OCI-LY1 (cell line): ENCODE measurements around the gene DPH1.
"Not testable (repeated sequence)": the region's sequence is repeated elsewhere in the genome, so short reads cannot be mapped to it uniquely, and the experiment has no call there.

Source experiments
- H2AFZ ChIP-seq: fragments of 200-600 bp; sonication (generic), shearing (Covaris generic); 2 replicates; pipeline ENCODE4 v1.6.0; 2014; ENCODE audit warnings: antibody characterized with exemption, mild to moderate bottlenecking, low read length
- H3F3A ChIP-seq: fragments of 200-600 bp; sonication (generic), shearing (Covaris generic); 2 replicates; pipeline ENCODE4 v1.6.0; 2014; ENCODE audit warnings: mild to moderate bottlenecking, antibody characterized with exemption, low read length, moderate library complexity; ENCODE audit not compliant: insufficient read depth
- H3K27ac ChIP-seq: fragments of 200-600 bp; sonication (generic); 2 replicates; pipeline ENCODE4 v1.5.1; 2014; ENCODE audit warnings: low read length, mixed run types, mild to moderate bottlenecking, low read depth; ENCODE audit not compliant: poor library complexity, severe bottlenecking
- H3K27me3 ChIP-seq: fragments of 200-600 bp; sonication (generic); 2 replicates; pipeline ENCODE4 v1.6.0; 2014; ENCODE audit warnings: antibody characterized with exemption, mild to moderate bottlenecking, low read length, moderate library complexity; ENCODE audit not compliant: insufficient read depth
- H3K36me3 ChIP-seq: fragments of 200-600 bp; sonication (generic); 2 replicates; pipeline ENCODE4 v1.6.1; 2014; ENCODE audit warnings: mild to moderate bottlenecking, antibody characterized with exemption, low read length, moderate library complexity, mixed read lengths; ENCODE audit not compliant: insufficient read depth
- H3K4me1 ChIP-seq: fragments of 200-600 bp; sonication (generic); 2 replicates; pipeline ENCODE4 v1.5.1; 2014; ENCODE audit warnings: mild to moderate bottlenecking, low read length, moderate library complexity; ENCODE audit not compliant: insufficient read depth, severe bottlenecking
- H3K4me2 ChIP-seq: fragments of 200-600 bp; sonication (generic), shearing (Covaris generic); 2 replicates; pipeline ENCODE4 v1.6.1; 2014; ENCODE audit warnings: low read length
- H3K4me3 ChIP-seq: fragments of 200-600 bp; sonication (generic); 2 replicates; pipeline ENCODE4 v1.5.1; 2014; ENCODE audit warnings: low read length, low read depth, mild to moderate bottlenecking, mixed read lengths; ENCODE audit not compliant: poor library complexity, severe bottlenecking
- H3K79me2 ChIP-seq: fragments of 200-600 bp; shearing (Covaris generic); 2 replicates; pipeline ENCODE4 v1.6.1; 2016; ENCODE audit warnings: mixed run types, low read length, mixed read lengths; ENCODE audit not compliant: insufficient read depth
- H3K9ac ChIP-seq: fragments of 200-600 bp; sonication (generic), shearing (Covaris generic); 2 replicates; pipeline ENCODE4 v1.6.1; 2014; ENCODE audit warnings: mild to moderate bottlenecking, low read length, mixed read lengths
- H3K9me2 ChIP-seq: fragments of 200-600 bp; sonication (generic), shearing (Covaris generic); 2 replicates; pipeline ENCODE4 v1.6.1; 2014; ENCODE audit warnings: low read depth, mild to moderate bottlenecking, low read length, mixed read lengths
- H3K9me3 ChIP-seq: fragments of 200-600 bp; shearing (Covaris generic); 2 replicates; pipeline ENCODE4 v1.6.1; 2014; ENCODE audit warnings: low read length, mixed read lengths
- H4K20me1 ChIP-seq: fragments of 200-600 bp; sonication (generic), shearing (Covaris generic); 2 replicates; pipeline ENCODE4 v1.6.0; 2016; ENCODE audit warnings: mild to moderate bottlenecking, low read length; ENCODE audit not compliant: insufficient read depth
- CTCF ChIP-seq: fragments of 200-600 bp; sonication (generic), shearing (Covaris generic); IDR thresholded peaks from 2 replicates; pipeline ENCODE4 v1.5.1; 2017; ENCODE audit warnings: mild to moderate bottlenecking, antibody characterized with exemption, low read length, moderate library complexity, mixed read lengths
- EZH2 ChIP-seq: fragments of 200-600 bp; sonication (generic), shearing (Covaris generic); IDR thresholded peaks from 2 replicates; pipeline ENCODE4 v1.8.0; 2017; ENCODE audit warnings: borderline replicate concordance, mixed run types, mild to moderate bottlenecking, antibody characterized with exemption, low read length, moderate library complexity, mixed read lengths

DPH1 gene

GRCh38 chr17:2029911-2030778 lies at the start of gene DPH1:
Gene DPH1, plus strand, starts transcription at chr17:2030153. Its CDS starts 17 bp downstream, at chr17:2030170.
- no peaks in the 10 kb centered on the region for H3K9me2 ChIP-seq
- peak within 1 kb of the TSS; percentile 93 for H3K4me3 ChIP-seq
- no peaks in the 10 kb centered on the region for H3K79me2 ChIP-seq
- H3K27ac ChIP-seq, result peak within 1 kb of the TSS; percentile 55
- peak within 1 kb of the TSS; percentile 94 for H3K4me2 ChIP-seq
- H3F3A ChIP-seq, result no peaks in the 10 kb centered on the region
- no peaks in the 10 kb centered on the region for H4K20me1 ChIP-seq
- H3K27me3 ChIP-seq, result peaks cover 9% of the 10 kb centered on the region
- no peaks in the 10 kb centered on the region for H3K36me3 ChIP-seq
- H2AFZ ChIP-seq, result no peak within 1 kb of the TSS
- no peaks in the 10 kb centered on the region for H3K9me3 ChIP-seq
- TF ChIP-seq CTCF, result no peak
- no peak for TF ChIP-seq EZH2
- peak within 1 kb of the TSS; percentile 77 for H3K9ac ChIP-seq
- peaks cover 16% of the 10 kb centered on the region for H3K4me1 ChIP-seq

GRCh38 chr17:1980665-1981250 lies 49.2 kb upstream of the DPH1 start:
- Histone ChIP-seq H3K9me2 (no peaks in the 10 kb centered on the region), H3K79me2 (no peaks in the 10 kb centered on the region), H3K27ac (no peak overlapping the region), H4K20me1 (no peaks in the 10 kb centered on the region), H3K36me3 (no peaks in the 10 kb centered on the region), H3K9me3 (no peaks in the 10 kb centered on the region), H3F3A (no peaks in the 10 kb centered on the region), H3K4me2 (no peak overlapping the region), H2AFZ (no peak overlapping the region), H3K4me1 (no peaks in the 10 kb centered on the region), H3K4me3 (no peak overlapping the region), H3K9ac (no peak overlapping the region), H3K27me3 (peaks cover 4% of the 10 kb centered on the region)
- TF ChIP-seq CTCF (no peak), EZH2 (no peak)

GRCh38 chr17:1982793-1983366 lies 47.1 kb upstream of the DPH1 start:
- H3K27me3 ChIP-seq, H3K9ac ChIP-seq, H3K9me3 ChIP-seq, H3K4me1 ChIP-seq, H3K79me2 ChIP-seq, H4K20me1 ChIP-seq, H3K27ac ChIP-seq, H3K4me3 ChIP-seq, H3K9me2 ChIP-seq, H2AFZ ChIP-seq, H3F3A ChIP-seq, H3K36me3 ChIP-seq, H3K4me2 ChIP-seq: not testable (repeated sequence)
